Femur (tissue), 1 donor: ENCODE results near the gene ST14.

Source experiments
- DNase-seq: peaks from one replicate; pipeline ENCODE4 v3.0.0-alpha.2; 2017

The ST14 gene

DNA sequence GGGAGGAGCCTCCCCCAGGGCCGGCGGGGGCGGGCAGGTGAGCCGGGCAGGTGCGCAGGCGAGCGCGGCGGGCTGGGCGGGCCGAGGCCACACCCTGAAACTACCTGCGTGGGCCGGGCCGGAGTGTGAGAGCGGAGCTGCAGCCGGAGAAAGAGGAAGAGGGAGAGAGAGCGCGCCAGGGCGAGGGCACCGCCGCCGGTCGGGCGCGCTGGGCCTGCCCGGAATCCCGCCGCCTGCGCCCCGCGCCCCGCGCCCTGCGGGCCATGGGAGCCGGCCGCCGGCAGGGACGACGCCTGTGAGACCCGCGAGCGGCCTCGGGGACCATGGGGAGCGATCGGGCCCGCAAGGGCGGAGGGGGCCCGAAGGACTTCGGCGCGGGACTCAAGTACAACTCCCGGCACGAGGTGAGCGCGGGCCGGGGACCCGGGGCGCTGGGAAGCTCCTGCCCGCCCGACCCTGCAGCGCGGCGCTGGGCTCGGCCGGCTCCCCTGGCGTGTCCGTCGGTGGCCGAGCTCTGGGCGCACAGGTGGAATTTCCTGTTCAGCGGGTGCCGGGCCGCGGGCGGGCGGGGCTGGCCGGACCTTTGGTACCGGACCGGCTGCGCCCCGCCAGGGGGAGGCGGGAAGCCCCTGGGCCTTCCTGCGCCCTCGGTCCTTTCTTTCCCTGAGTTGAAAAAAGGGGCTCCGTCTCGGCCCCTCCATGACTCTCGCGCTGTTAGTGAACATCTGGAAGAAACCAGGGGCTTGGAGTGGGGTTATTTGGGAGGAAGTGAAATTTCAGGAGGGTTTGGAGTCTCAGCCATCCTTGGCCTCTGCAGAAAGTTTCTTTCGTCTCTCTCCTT, at the start of gene ST14:
Gene ST14, plus strand, starts transcription at position 126 of the 841 bp plus-strand sequence. Its CDS starts 198 bp downstream, at position 324.
- no peak for DNase-seq

DNA sequence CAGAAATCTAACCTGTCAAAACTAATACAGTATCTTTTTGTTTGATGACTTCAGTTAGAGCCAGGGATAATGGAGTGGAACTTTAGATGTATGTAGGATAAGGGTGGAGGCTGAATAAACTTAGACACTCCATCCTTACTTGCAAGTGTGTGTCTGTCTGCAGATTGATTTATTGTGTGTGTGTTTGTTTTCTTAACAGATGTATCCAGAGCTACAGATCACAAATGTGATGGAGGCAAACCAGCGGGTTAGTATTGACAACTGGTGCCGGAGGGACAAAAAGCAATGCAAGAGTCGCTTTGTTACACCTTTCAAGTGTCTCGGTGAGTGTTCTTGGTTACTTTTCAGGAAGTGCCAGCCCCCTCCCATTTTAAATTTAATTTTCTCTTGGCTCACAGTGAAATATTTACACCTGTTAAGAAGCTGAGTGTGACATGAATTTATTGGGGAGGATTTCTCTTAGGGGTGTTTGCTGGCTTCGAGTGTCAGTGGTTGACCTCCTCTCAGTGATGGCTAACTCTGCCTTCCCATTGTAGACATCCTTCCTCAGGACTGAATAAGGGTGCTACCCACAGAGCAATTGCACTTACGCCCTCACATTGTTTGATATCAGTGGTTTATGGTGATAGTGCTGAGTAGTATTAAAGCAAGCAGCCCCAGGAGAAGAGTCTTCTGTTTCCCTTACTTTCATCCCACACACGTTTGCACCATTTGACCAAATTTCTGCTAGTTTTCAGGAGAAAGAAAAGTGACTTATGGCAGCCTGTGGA, 49.1 kb upstream of the ST14 start:
- no peak for DNase-seq

DNA sequence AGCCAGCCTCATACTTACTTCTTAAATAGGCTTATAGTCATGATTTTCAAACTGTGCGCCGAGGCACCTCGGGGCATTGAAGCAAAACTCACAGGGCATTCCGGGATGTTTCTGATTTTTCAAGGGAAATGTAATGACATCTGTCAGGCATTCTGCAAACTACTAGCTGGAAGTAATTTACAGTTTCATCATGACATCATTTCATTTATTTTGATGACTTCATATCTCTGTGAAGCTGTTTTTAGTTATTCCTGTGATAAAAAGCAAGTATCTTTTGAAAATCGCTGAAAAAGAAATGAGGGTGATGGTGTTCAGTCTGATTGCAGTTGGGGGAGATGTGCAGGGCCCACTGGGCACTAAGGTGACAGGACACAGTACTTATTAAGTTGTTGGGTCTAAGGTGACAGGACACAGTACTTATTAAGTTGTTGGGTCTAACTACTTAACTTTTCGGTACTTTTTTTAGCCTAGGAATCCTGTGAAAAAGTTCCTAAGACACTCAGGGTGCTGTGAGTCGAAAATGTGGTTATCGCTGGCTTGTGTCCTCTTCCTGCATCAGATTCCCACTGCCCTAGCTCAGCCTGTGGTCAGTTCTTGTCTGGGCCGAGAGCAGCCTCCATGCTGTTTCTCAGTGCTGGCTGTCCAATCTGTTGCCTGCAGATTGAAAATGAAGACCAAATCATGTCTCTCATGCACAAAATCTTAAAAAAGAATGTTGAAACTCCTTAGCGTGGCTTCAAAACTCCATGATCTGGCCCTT, 47.3 kb upstream of the ST14 start:
- DNase-seq, result no peak

DNA sequence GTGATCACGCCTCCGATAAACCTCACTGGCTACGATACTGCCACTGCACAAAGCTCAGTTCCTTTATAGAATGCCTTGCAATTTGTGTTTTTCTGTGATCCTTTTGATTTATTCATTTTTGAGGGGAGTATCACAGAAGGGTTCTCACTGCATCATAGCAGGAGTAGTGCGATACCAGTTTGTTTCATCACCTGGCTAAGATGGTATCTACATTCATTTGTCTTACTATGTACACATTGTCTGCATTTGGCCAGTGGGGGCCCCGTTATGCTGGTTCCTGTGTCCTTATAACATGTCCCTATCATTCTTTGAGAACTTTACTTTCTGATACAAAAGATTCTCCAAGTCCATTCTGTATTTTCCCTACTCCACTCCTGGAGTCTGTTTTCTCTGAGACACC, 45.3 kb upstream of the ST14 start:
- no peak for DNase-seq

DNA sequence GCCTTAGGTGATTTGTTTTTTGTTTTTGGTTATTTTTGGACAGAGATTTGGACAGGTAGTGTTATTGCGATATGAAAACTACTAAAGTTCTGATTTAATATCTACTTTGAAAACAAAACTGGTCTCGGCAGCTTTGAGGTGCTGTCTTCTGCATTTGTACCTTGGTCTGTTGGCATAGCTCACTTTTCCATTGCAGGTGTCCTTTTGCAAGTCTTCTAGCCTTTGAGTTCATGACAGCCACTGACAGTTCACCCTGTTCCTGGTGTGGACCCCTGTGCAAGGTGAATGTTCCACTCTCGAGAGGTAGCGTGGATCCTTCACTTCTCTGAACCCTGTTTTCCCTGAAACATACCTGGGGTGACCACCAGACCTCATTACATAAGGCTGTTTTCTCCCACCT, 44.9 kb upstream of the ST14 start:
- DNase-seq, result no peak

DNA sequence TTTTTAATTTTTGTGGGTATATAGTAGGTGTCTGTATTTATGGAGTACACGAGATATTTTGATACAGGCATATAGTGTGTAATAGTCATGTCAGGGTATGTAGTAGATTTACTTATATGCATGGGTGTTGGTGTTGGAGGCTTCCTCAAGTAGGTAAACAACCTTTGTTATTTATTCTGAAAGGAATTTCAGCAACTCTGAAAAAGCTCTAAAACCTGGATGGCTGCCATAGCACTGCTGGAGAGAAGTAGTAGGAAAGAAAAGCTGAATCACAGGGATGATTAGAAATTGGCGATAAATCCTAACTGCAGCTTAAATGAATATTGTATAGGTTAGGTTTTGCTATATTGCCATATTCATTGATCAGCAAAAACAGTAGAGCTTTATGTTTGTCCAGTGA, 44.4 kb upstream of the ST14 start:
- DNase-seq, result no peak

DNA sequence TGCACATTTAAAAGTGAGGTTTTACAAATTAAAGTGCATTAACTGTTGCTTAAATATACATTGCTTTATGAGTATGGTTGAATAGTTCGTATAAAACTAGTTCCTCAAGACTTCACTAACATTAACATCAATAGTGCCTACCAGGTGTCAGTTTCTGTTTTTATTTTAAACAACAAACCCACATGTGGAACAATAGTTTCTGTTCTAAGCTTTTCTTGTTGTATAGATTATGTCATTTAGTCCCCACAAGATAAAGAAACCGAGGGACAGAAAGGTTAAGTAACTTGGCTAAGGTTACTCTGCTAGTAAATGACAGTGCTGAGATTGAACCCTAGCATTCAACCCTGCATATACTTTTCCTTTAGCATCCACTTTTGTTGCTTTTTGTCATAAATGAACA, 41.4 kb upstream of the ST14 start:
- DNase-seq, result no peak

DNA sequence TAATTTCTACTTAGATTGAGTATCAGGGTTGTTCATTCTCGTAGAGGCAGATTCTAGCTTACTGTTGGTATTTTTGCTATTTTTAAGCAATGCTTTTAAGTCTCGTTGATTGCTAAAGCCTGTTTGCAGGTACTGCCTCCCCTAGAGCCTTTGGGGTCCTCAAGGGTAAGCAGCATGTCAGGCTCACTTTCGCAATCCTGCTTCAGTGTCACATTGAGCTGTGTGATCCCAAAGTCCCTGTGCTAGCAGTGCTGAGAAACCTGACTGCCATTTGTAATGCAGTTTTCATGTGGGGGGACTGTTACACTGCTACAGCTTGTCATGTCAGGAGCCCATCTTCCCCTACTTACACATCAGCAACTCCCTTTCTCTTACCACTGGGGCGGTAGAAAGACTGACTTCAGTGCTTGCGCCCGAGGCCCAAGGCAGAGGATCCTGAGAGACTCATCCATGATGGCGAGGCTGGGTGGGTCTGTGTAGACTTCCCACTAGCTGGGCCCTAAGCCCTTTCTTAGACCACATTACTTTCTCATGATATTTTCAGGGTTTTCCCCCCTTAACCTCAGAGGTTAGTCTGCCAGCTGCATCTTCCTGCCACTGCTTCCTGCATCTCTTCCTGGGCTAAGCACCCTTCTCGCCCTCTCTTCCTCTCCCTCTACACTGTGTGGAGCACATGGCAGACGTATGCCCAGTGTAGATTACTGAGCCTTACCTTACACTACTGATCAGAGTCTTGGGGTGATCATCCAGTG, 40.8 kb upstream of the ST14 start:
- DNase-seq, result no peak

DNA sequence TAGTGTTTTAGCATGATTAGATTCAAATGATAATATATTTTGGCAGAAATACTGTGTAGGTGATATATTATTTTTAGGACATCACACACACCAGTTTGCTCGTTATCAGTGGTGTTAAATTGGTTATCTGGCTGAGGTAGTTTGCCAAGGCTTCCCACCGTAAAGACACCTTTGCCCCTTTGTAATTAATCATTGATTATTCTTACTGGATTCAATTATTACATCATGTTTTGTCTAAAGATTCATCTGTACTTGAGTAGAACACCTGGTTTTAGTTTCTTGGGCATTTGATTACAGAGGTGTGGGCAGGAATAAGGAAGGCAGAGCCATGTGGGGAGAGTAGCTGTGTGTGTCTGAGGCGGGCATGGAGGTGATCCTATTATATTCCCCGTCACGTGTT, 39.5 kb upstream of the ST14 start:
- no peak for DNase-seq

DNA sequence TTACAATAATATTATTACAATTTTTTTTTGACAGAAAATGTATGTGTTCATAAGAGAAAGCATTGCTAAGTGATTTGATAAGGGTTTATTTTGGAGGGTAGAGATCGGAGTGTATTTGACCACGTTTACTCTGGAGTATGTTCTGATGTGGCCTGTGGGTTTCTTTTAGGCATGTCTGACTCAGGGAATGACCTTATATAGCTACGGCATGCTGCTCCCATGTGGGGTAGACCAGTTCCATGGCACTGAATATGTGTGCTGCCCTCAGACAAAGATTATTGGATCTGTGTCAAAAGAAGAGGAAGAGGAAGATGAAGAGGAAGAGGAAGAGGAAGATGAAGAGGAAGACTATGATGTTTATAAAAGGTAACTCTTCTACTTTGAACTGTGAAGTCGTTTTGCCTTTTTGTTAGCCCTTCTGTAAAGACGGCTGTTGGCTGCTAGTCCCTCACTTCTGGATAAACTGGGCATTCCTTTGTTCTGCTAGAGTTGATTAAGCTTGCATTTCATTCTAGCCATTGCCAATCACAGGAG, 38.1 kb upstream of the ST14 start:
- no peak for DNase-seq

DNA sequence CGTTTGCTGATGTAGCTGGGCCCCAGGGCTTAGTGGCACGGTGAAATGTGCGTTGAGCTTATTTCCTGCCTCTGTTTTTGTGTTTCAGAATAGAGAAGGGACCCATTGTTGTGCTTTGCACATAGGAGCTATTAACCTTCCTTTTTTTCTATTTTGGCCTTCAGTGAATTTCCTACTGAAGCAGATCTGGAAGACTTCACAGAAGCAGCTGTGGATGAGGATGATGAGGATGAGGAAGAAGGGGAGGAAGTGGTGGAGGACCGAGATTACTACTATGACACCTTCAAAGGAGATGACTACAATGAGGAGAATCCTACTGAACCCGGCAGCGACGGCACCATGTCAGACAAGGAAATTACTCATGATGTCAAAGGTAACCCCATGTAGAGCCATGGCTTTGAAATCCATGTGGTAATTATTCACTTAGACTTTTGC, 37.4 kb upstream of the ST14 start:
- DNase-seq, result no peak

DNA sequence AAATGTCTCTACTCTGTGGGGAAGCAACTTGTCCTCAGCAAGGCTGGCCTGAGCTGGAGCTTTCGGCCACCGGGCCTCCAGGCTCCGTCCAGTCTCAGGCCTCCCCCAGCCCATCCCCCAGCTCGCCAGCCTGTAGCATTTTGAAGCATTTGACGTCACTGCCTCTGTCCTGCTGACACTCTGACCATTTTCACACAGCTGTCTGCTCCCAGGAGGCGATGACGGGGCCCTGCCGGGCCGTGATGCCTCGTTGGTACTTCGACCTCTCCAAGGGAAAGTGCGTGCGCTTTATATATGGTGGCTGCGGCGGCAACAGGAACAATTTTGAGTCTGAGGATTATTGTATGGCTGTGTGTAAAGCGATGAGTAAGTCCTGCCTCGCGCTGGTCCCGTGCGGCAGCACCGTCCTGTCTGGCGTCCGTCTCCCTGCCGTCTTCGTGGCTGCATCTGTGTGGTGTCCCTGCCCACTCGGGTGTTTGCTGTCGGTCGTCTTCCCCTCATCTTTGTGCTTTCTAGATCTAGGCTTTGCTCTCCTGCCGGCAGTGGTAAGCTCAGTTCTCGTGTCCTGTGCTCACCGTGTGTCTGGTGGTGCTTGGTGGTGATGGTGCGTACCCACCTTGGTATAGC, 36.1 kb upstream of the ST14 start:
- DNase-seq, result no peak

DNA sequence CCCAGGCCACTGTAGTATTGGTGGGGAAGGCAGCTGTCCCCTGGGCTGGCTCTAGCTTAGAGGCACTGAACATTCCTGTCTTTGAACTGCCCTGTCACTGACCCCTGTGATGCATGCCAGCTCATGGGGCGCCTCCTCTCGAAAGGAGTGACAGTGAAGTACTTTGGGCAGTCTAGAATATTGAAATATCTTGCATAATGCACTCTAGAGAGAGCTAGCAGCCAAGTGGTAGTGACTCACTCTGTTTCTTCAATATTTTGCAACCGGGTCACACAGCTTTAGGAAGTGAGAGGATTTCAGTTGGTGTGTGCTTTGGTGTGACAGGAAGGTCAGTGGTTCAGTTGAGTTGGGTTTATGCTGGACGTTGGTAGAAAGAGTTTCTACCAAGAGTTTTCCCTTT, 35.5 kb upstream of the ST14 start:
- DNase-seq, result peak; percentile 60

DNA sequence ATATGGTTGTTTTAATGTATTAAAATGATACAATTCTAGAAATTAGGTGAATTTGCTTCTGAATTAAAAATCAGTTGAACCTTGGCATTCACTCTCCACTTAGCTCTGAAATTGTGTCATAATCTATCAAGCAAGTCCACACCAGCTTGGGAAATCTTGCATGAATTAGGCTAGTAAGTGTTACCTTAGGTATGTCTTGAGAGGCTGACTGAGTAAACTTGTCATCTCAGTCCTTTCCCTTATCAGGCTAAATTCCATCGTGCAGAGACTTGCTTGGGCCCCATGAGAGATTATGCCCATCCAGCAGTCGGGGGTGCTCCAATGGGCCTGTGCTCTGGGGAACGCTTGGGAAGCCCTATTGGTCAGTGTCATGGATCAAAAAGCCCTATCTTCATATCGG, 33.9 kb upstream of the ST14 start:
- no peak for DNase-seq

DNA sequence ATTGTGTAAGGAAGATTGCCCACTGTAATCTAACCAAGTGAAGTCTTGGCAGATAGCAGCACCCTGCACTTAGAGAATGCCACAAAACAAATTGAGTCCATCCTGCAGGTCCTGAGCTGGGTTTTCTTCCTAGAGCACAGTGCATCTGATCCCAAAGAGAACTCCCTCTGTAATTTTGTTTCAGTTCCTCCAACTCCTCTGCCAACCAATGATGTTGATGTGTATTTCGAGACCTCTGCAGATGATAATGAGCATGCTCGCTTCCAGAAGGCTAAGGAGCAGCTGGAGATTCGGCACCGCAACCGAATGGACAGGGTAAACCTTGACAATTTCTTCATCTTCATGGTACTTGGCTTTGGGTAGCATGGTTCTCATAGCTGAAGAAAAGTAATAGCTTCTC, 33.1 kb upstream of the ST14 start:
- DNase-seq, result no peak

DNA sequence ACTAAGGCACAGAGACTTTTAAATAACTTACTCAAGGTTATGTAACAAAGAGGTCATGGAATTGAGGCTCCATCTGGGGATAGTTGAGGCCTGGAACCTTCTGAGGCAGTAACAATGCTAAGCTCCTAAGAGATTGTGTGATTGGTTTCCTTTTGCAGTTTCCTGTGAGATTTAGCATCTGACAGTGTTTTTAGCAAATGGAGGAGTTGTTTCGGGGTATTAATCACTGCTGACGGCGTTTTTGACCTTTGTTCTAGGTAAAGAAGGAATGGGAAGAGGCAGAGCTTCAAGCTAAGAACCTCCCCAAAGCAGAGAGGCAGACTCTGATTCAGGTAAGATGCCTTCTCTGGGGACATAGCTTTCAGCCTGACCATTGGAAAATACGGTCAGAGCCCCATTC, 32.1 kb upstream of the ST14 start:
- DNase-seq, result no peak

DNA sequence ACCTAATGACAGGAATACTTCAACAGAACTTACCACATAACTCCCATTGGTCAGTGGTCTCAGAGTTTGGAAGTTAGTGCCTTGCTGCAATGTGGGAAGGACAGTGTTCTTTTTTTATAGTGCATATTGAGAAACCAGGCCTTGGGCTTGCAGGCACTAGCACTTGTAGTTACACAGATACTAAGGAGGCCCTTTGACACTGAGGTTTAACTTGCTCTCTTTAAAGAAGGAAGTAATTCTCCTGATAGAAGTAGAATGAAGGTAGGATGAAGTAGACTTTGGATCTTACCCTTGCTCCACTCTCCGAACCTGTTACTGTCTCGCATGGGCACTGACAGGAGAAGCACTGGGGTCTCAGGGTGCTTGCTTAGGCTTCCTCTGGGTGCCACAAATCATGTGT, 31.0 kb upstream of the ST14 start:
- DNase-seq, result no peak

DNA sequence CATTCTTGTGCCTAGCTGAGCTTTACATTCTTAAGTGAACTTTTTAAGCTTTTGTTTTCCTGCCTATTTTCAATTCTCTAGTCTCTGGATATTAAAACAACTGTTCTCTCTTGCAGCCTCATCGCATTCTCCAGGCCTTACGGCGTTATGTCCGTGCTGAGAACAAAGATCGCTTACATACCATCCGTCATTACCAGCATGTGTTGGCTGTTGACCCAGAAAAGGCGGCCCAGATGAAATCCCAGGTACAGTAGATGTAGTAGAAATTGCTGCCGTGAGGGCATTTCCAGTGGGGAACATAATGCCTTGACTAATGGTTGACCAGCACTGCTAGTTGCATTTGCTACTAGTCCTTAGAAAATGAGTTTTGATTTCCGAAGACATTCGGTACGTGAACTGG, 29.7 kb upstream of the ST14 start:
- no peak for DNase-seq

DNA sequence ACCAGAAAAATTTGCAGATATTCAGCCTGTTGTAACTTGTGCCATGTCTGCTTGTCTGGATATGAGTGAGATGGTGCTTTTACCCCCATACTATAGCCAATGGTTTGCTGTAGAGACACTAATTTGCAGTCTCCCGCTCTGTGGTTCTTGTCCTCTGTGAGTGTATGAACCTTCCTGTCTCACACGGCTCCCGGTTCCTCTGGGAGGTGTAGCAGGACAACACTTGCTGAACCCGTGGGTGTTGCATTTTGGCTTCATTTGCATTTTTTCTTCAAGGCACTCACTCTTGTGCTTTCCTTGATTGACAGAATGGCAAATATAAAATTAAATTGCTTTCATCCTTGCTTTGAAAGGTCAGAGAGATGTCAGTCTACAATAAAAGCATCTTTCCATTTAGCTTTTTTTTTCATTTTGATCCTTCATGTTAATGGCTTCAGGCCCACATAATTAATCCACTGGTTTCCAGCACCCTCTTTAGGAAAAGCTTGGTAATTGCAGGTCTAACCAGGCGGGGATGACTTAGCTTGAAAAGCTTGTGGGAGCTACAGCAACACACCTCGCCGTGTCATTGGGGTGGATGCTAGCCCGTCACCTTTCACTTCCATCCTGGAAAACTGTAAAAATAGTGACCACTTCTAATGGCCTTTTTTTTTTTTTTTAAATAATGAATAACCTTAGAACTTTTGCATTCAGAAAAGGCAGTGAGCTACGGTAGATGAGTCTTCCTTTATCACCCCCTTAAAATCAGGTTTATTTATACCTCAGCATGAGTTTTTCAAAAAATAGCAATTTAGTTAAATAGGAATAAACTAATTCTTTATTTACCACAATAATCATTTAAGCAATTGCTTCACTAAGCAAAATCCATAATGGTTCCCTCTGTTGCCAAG, 27.4 kb upstream of the ST14 start:
- DNase-seq, result peak; percentile 63

DNA sequence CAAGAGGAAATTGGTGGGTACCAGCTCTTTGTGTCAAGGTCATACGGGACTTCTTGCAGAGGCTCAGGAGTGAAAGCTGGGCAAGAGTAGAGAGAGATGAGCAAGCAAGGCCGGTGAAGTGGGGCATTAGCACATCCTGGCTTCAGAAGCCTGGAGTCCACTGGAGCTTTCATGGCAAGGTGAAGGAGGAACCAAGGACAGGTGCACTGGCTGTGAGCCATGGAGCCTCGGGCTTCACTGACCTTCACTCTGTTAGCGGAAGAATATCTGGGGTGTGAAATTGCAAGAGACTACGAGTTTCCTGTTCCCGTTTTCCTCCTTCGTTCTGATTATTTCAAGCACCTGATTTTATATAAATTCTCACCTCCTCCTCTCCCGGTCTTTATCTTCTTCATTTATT, 25.9 kb upstream of the ST14 start:
- DNase-seq, result no peak

DNA sequence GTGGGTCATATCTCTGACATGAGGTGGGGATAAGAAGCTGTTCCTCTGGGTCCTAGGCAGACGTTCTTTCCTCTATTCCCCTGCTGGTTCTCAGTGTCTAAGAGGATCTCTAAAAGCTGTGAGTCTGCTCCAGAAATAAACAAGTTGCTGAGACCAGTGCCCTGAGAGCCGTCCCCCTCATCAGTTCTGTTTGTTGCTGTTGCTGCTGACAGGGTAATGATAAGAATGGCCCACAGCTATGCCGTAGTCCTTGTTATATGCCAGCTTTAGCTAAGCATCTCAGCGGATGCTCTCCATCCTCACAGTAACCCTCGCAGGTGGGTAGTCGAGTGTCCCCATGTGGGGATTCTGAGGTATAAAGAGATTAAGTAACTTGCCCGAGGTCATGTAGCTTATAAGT, 23.5 kb upstream of the ST14 start:
- DNase-seq, result no peak
